ENCODE results near the gene ADAMTS1.
"Not testable (repeated sequence)": the region's sequence is repeated elsewhere in the genome, so short reads cannot be mapped to it uniquely, and the experiment has no call there.

Gene ADAMTS1

GRCh38 chr21:26854695-26855094, 9.5 kb upstream of the ADAMTS1 start:
- not testable (repeated sequence) for H3K9ac ChIP-seq (ENCODE audit: low read length); H3K4me3 ChIP-seq (ENCODE audit: low read length); H2BK5ac ChIP-seq (ENCODE audit: low read length); H3K27ac ChIP-seq (ENCODE audit: low read depth, low read length); H2BK120ac ChIP-seq (ENCODE audit: low read depth, low read length); H3K23ac ChIP-seq (ENCODE audit: low read length); H3K36me3 ChIP-seq (ENCODE audit: control insufficient read depth, insufficient read depth, low read length); H3K79me2 ChIP-seq (ENCODE audit: control insufficient read depth, insufficient read depth, low read length); H3K4ac ChIP-seq (ENCODE audit: low read depth, low read length); H3K4me2 ChIP-seq (ENCODE audit: low read length); H2AK5ac ChIP-seq (ENCODE audit: low read length); H3K79me1 ChIP-seq (ENCODE audit: low read length); H3K27me3 ChIP-seq (ENCODE audit: insufficient read depth, low read length, poor library complexity); H3K18ac ChIP-seq (ENCODE audit: low read length); H2BK15ac ChIP-seq (replicated peaks; ENCODE audit: low read depth); DNase-seq; H4K8ac ChIP-seq (ENCODE audit: low read depth, low read length); H4K5ac ChIP-seq (ENCODE audit: low read length); H3K4me1 ChIP-seq (ENCODE audit: control insufficient read depth, low read depth, low read length)
- WGBS (ENCODE audit: extremely low coverage, insufficient coverage, low lambda C conversion rate), result no CpG with 5 or more reads among the region's 14 CpGs
- H3K56ac ChIP-seq (ENCODE audit: low read length), result peak overlapping the region; percentile 25

GRCh38 chr21:26852423-26852822, 7.2 kb upstream of the ADAMTS1 start:
- Histone ChIP-seq H2BK120ac (ENCODE audit: low read depth, low read length) (no peak overlapping the region), H3K79me2 (ENCODE audit: control insufficient read depth, insufficient read depth, low read length) (no peaks in the 10 kb centered on the region), H4K5ac (ENCODE audit: low read length) (no peak overlapping the region), H3K9ac (ENCODE audit: low read length) (no peak overlapping the region), H3K4me1 (ENCODE audit: control insufficient read depth, low read depth, low read length) (peaks cover 3% of the 10 kb centered on the region), H3K4me3 (ENCODE audit: low read length) (no peak overlapping the region), H3K56ac (ENCODE audit: low read length) (no peak overlapping the region), H2BK15ac (replicated peaks; ENCODE audit: low read depth) (no peak overlapping the region), H3K18ac (ENCODE audit: low read length) (peak overlapping the region; percentile 51), H2AK5ac (ENCODE audit: low read length) (no peak overlapping the region), H3K4ac (ENCODE audit: low read depth, low read length) (no peak overlapping the region), H3K4me2 (ENCODE audit: low read length) (no peak overlapping the region), H3K27ac (ENCODE audit: low read depth, low read length) (no peak overlapping the region), H3K36me3 (ENCODE audit: control insufficient read depth, insufficient read depth, low read length) (no peaks in the 10 kb centered on the region), H4K8ac (ENCODE audit: low read depth, low read length) (no peak overlapping the region), H3K23ac (ENCODE audit: low read length) (no peak overlapping the region), H2BK5ac (ENCODE audit: low read length) (peak overlapping the region; percentile 14), H3K27me3 (ENCODE audit: insufficient read depth, low read length, poor library complexity) (no peaks in the 10 kb centered on the region), H3K79me1 (ENCODE audit: low read length) (no peaks in the 10 kb centered on the region)
- WGBS (ENCODE audit: extremely low coverage, insufficient coverage, low lambda C conversion rate), result no CpG with 5 or more reads among the region's 3 CpGs
- no peak for DNase-seq

GRCh38 chr21:26851109-26851944, 6.1 kb upstream of the ADAMTS1 start:
- Histone ChIP-seq H4K8ac (ENCODE audit: low read depth, low read length) (no peak overlapping the region), H3K56ac (ENCODE audit: low read length) (peak overlapping the region; percentile 6), H3K4me3 (ENCODE audit: low read length) (no peak overlapping the region), H3K23ac (ENCODE audit: low read length) (no peak overlapping the region), H4K5ac (ENCODE audit: low read length) (no peak overlapping the region), H2AK5ac (ENCODE audit: low read length) (no peak overlapping the region), H3K18ac (ENCODE audit: low read length) (no peak overlapping the region), H3K27me3 (ENCODE audit: insufficient read depth, low read length, poor library complexity) (no peaks in the 10 kb centered on the region), H3K9ac (ENCODE audit: low read length) (no peak overlapping the region), H3K4me1 (ENCODE audit: control insufficient read depth, low read depth, low read length) (peaks cover 3% of the 10 kb centered on the region), H2BK120ac (ENCODE audit: low read depth, low read length) (peak overlapping the region; percentile 8), H3K27ac (ENCODE audit: low read depth, low read length) (peak overlapping the region; percentile 4), H3K79me1 (ENCODE audit: low read length) (no peaks in the 10 kb centered on the region), H2BK15ac (replicated peaks; ENCODE audit: low read depth) (no peak overlapping the region), H3K79me2 (ENCODE audit: control insufficient read depth, insufficient read depth, low read length) (no peaks in the 10 kb centered on the region), H3K4ac (ENCODE audit: low read depth, low read length) (no peak overlapping the region), H2BK5ac (ENCODE audit: low read length) (peak overlapping the region; percentile 19), H3K36me3 (ENCODE audit: control insufficient read depth, insufficient read depth, low read length) (no peaks in the 10 kb centered on the region), H3K4me2 (ENCODE audit: low read length) (no peak overlapping the region)
- no CpG with 5 or more reads among the region's 6 CpGs for WGBS (ENCODE audit: extremely low coverage, insufficient coverage, low lambda C conversion rate)
- DNase-seq, result peak; percentile 57

- Histone ChIP-seq H2AK5ac (ENCODE audit: low read length) (no peak overlapping the region), H4K8ac (ENCODE audit: low read depth, low read length) (no peak overlapping the region), H3K27ac (ENCODE audit: low read depth, low read length) (no peak overlapping the region), H3K36me3 (ENCODE audit: control insufficient read depth, insufficient read depth, low read length) (no peaks in the 10 kb centered on the region), H2BK15ac (replicated peaks; ENCODE audit: low read depth) (no peak overlapping the region), H3K23ac (ENCODE audit: low read length) (no peak overlapping the region), H2BK5ac (ENCODE audit: low read length) (no peak overlapping the region), H3K4me2 (ENCODE audit: low read length) (no peak overlapping the region), H3K79me1 (ENCODE audit: low read length) (no peaks in the 10 kb centered on the region), H3K4ac (ENCODE audit: low read depth, low read length) (no peak overlapping the region), H3K18ac (ENCODE audit: low read length) (no peak overlapping the region), H3K4me3 (ENCODE audit: low read length) (no peak overlapping the region), H3K27me3 (ENCODE audit: insufficient read depth, low read length, poor library complexity) (no peaks in the 10 kb centered on the region), H2BK120ac (ENCODE audit: low read depth, low read length) (no peak overlapping the region), H4K5ac (ENCODE audit: low read length) (no peak overlapping the region), H3K56ac (ENCODE audit: low read length) (no peak overlapping the region), H3K9ac (ENCODE audit: low read length) (no peak overlapping the region), H3K4me1 (ENCODE audit: control insufficient read depth, low read depth, low read length) (peaks cover 3% of the 10 kb centered on the region), H3K79me2 (ENCODE audit: control insufficient read depth, insufficient read depth, low read length) (no peaks in the 10 kb centered on the region)
- no CpG with 5 or more reads among the region's 5 CpGs for WGBS (ENCODE audit: extremely low coverage, insufficient coverage, low lambda C conversion rate)
- peak; percentile 61 for DNase-seq
Observed at GRCh38 chr21:26850116-26850643, 5.0 kb upstream of the ADAMTS1 start.

GRCh38 chr21:26849428-26850115, 4.4 kb upstream of the ADAMTS1 start:
- H3K56ac ChIP-seq (ENCODE audit: low read length), result no peak overlapping the region
- H3K18ac ChIP-seq (ENCODE audit: low read length), result no peak overlapping the region
- H2BK5ac ChIP-seq (ENCODE audit: low read length), result no peak overlapping the region
- no peak overlapping the region for H3K27ac ChIP-seq (ENCODE audit: low read depth, low read length)
- H3K36me3 ChIP-seq (ENCODE audit: control insufficient read depth, insufficient read depth, low read length), result no peaks in the 10 kb centered on the region
- H3K4ac ChIP-seq (ENCODE audit: low read depth, low read length), result no peak overlapping the region
- no peaks in the 10 kb centered on the region for H3K27me3 ChIP-seq (ENCODE audit: insufficient read depth, low read length, poor library complexity)
- H3K79me1 ChIP-seq (ENCODE audit: low read length), result no peaks in the 10 kb centered on the region
- H3K23ac ChIP-seq (ENCODE audit: low read length), result no peak overlapping the region
- H4K5ac ChIP-seq (ENCODE audit: low read length), result no peak overlapping the region
- H2AK5ac ChIP-seq (ENCODE audit: low read length), result no peak overlapping the region
- DNase-seq, result peak; percentile 64
- no peak overlapping the region for H3K4me3 ChIP-seq (ENCODE audit: low read length)
- H3K79me2 ChIP-seq (ENCODE audit: control insufficient read depth, insufficient read depth, low read length), result peaks cover 6% of the 10 kb centered on the region
- no peak overlapping the region for H4K8ac ChIP-seq (ENCODE audit: low read depth, low read length)
- H3K4me1 ChIP-seq (ENCODE audit: control insufficient read depth, low read depth, low read length), result peaks cover 3% of the 10 kb centered on the region
- WGBS (ENCODE audit: extremely low coverage, insufficient coverage, low lambda C conversion rate), result no CpG with 5 or more reads among the region's 4 CpGs
- no peak overlapping the region for H2BK120ac ChIP-seq (ENCODE audit: low read depth, low read length)
- H3K4me2 ChIP-seq (ENCODE audit: low read length), result no peak overlapping the region
- H3K9ac ChIP-seq (ENCODE audit: low read length), result no peak overlapping the region
- no peak overlapping the region for H2BK15ac ChIP-seq (replicated peaks; ENCODE audit: low read depth)

All from mesendoderm (in vitro differentiated cells).